ENCODE results near the gene ALG14.
"Not testable (repeated sequence)": the region's sequence is repeated elsewhere in the genome, so short reads cannot be mapped to it uniquely, and the experiment has no call there.

ALG14 gene

DNA sequence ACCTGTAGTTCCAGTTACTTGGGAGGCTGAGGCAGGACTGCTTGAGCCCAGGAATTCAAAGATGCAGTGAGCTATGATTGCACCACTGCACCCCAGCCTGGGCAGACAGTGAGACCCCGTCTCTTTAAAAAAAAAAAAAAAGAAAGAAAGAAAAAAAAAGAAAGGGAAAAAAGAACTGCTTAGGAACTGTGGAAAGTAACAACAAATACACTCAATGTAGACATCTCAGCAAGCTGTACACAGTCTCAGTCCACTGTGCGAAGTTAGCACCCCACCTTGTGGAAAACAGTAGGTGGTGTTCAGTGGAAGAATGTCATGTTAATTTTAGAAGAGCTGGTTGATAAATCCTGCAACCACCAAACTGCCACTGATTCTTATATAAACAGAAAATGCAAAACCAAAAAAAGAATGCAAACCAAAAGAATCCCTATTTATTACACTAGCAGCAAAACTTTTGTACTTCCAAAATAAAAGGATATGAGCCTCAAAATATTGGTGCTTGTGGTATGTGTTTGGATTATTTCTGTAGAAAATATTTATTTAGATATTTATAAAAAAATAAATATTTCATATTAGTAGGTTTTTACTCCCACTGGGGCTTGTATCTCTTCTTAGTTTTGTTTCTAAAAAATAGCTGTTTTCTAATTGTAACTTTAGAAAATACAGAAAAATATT, 31.1 kb downstream of the ALG14 start:
- no peak for DNase-seq

DNA sequence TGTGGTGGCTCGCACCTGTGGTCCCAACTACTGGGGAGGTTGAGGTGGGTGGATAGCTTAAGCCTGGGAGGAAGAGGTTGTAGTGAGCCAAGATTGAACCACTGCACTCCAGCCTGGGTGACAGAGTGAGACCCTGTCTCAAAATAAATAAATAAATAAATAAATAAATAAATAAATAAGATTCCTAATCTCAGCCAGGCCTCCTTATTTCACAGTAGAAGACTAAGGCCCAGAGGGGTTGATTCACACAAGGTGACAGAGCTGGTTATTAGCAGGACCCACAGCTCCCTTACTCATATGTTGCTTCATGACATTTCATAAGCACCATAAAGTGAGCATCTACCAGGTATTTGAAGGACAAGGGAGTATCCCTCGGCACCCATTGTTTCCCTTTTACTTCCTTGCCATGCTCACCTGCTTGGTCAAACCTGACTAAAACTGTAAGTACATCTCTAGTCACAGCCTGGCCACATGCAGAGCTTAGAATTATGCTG, 32.7 kb downstream of the ALG14 start:
- DNase-seq: no peak

- DNase-seq: no peak
Observed at GRCh38 chr1:95039360-95040031, 33.3 kb downstream of the ALG14 start.

DNA sequence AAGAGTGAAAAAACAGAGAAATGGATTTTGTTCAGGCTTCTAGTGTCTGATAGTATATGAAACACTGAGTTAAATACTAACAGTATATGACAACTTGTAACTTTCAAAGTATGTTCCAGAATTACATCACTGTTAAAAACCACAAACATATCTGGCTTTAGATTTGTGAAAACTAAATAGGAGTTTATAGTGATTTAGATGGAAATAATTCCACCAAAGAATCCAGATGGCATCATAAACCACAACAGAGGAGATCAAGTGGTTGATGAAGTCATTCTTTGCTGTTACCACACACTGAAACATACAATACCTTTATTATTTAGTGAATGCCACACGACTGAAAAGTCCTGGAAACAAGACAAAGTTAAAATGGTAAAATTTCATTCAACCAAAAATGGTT, 37.2 kb downstream of the ALG14 start:
- DNase-seq: no peak

GRCh38 chr1:95034506-95034905, 38.2 kb downstream of the ALG14 start:
- DNase-seq: no peak

DNA sequence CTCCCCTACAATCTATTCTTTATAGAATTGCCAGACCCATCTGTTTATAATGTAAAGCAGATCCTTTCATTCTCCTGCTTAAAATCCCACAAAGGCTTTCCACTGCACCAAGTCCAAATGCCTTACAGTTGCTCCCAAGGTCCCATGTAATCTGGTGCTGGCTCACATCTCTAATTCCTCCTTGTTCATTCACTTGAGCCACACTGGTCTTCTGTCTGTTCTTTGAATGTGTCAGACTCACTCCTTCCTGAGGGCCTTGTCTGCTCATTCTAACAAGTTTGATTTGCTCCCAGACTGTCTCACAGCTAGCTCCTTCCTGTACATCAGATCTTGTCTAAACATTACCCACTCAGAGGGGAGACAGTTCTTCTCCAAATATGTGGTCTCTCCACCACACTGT, 38.9 kb downstream of the ALG14 start:
- no peak for DNase-seq

GRCh38 chr1:95029532-95029931, 43.2 kb downstream of the ALG14 start:
- DNase-seq: no peak

- DNase-seq: no peak
Observed at GRCh38 chr1:95028954-95029353, 43.8 kb downstream of the ALG14 start.

DNA sequence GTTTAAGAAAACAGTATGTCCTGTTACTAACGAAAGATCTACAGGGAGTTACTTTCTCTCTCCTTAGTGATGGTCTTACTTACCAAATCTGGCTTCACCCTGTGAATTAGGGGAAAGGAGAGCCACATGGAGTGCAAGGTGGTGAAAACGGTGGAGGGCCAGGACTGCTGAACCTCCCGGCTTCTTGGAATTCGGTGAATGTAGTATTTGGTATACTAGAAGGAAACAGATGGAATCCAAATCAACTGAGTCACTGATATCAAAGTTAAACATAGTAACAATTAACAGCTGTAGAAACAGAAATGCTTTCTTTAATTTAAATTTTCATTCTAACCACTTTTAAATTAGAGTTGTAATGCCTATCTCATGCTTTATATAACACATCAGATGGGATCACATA, 45.7 kb downstream of the ALG14 start:
- no peak for DNase-seq

- DNase-seq: no peak
Observed at GRCh38 chr1:95023399-95024043, 49.2 kb downstream of the ALG14 start.

- DNase-seq: no peak
Observed at GRCh38 chr1:95022644-95022926, 50.2 kb downstream of the ALG14 start.

GRCh38 chr1:95021805-95022643, 50.7 kb downstream of the ALG14 start:
- DNase-seq: no peak

GRCh38 chr1:95021119-95021518, 51.6 kb downstream of the ALG14 start:
- no peak for DNase-seq

DNA sequence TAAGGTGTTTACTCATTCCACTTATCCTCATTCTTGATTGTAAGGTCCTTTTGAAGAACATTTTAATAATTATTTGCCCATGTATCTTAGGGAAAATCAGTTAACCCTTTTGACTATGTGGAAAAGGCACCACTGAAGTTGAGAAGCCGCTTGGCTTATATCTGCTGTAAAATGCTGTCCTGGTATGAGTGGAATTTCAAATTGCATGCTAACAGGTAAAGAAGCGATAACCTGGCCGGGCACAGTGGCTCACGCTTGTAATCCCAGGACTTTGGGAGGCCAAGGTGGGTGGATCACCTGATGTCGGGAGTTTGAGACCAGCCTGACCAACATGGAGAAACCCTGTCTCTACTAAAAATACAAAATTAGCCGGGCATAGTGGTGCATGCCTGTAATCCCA, 53.3 kb downstream of the ALG14 start:
- DNase-seq: not testable (repeated sequence)

GRCh38 chr1:95018602-95019369, 54.0 kb downstream of the ALG14 start:
- no peak for DNase-seq

- no peak for DNase-seq
Observed at GRCh38 chr1:95017775-95018174, 55.0 kb downstream of the ALG14 start.

DNA sequence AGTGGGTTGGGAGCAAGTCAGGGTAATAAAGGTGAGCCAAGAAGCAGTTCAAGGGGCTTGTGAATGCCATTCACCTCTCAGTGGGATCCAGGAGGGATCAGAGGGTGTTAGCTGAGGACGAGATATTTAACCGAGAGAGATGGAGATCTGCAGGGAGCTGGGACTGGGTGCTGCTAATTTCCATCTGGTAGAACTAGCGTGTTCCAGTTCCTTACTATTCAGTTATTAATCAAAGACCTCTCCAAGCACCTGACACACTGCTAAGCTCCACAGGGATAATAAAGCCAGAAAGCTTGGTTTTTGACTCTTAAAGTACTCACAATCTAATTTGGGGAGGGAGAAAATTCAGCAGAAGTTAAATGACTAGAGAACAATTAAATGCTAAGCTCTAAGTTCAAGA, 57.7 kb downstream of the ALG14 start:
- no peak for DNase-seq

GRCh38 chr1:95013950-95014574, 58.7 kb downstream of the ALG14 start:
- DNase-seq: no peak

DNA sequence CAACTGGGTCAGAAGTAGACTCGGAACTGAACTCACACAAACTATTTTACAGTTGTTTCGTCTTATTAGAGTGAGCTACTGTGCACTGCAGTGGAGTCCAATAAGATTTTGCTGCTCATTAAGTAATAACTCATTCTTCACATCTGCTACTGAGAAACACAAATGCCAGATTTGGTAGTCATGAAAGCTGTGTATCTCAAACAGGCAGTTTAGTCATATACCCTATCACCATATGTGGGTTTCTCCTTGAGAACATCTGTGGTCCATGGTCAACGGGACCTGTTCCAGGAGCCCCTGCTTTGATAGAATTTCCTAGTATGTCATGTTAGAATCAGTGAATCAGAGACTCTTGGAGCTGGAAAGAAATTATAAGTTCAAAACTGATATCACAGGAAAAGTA, 60.4 kb downstream of the ALG14 start:
- DNase-seq: no peak

- no peak for DNase-seq
Observed at GRCh38 chr1:95010158-95010557, 62.6 kb downstream of the ALG14 start.

DNA sequence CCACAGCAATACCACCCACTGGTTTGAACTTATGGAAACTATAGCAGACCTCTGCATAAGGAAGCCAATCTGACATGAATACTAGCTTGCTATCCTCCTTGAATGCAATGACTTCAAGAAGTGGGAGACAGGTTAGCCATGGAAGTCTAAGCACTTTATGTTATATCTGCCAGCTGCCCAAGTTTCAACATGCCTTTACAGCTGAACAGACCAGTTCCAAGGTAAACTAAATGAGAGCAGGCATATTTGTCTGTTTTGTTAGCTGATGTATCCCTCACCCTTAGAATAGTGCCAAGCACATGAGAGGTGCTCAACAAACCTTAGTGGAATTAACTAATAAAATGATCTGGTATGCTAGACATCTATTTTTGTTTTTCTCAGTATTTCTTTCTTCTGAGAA, 65.1 kb downstream of the ALG14 start:
- DNase-seq: no peak

- DNase-seq: no peak
Observed at GRCh38 chr1:95006681-95007080, 66.1 kb downstream of the ALG14 start.
